SK-N-SH treated with all-trans-retinoic acid at 6 μM for 48 hours (cell line): ENCODE results near the gene PDE9A.
"Not testable (repeated sequence)": the region's sequence is repeated elsewhere in the genome, so short reads cannot be mapped to it uniquely, and the experiment has no call there.

Source experiments
- ATAC-seq: fragments of 200-7000 bp; cut with Tn5 transposase; 3 replicates; pipeline ENCODE4 v1.9.1; 2020; ENCODE audit warnings: mild to moderate bottlenecking, moderate library complexity
- BACH2 ChIP-seq: fragments of 250-450 bp; sonication (Bioruptor Pico); IDR thresholded peaks from 2 replicates; pipeline ENCODE4 v1.9.0; 2021; ENCODE audit warnings: mild to moderate bottlenecking, borderline replicate concordance
- CSDC2 ChIP-seq: fragments of 250-450 bp; sonication (Bioruptor Pico); IDR thresholded peaks from 2 replicates; pipeline ENCODE4 v1.5.0; 2020; ENCODE audit warnings: mild to moderate bottlenecking, moderate library complexity
- ESRRG ChIP-seq: fragments of 250-450 bp; sonication (Bioruptor Pico); IDR thresholded peaks from 2 replicates; pipeline ENCODE4 v1.6.1; 2021; ENCODE audit warnings: mild to moderate bottlenecking
- GLIS3 ChIP-seq: fragments of 250-450 bp; sonication (Bioruptor Pico); IDR thresholded peaks from 2 replicates; pipeline ENCODE4 v1.5.0; 2020; ENCODE audit warnings: mild to moderate bottlenecking, moderate library complexity
- ISL1 ChIP-seq: fragments of 250-450 bp; sonication (Bioruptor Pico); IDR thresholded peaks from 2 replicates; pipeline ENCODE4 v2.1.2; 2022; ENCODE audit warnings: mild to moderate bottlenecking, moderate library complexity
- OSR1 ChIP-seq: fragments of 250-450 bp; sonication (Bioruptor Pico); IDR thresholded peaks from 2 replicates; pipeline ENCODE4 v1.8.0; 2022; ENCODE audit warnings: moderate library complexity, mild to moderate bottlenecking, inconsistent platforms
- PPARA ChIP-seq: fragments of 250-450 bp; sonication (Bioruptor Pico); IDR thresholded peaks from 2 replicates; pipeline ENCODE4 v1.5.0; 2020; ENCODE audit warnings: mild to moderate bottlenecking, borderline replicate concordance
- RARB ChIP-seq: fragments of 250-450 bp; sonication (Bioruptor Pico); IDR thresholded peaks from 2 replicates; pipeline ENCODE4 v1.8.0; 2021; ENCODE audit warnings: mild to moderate bottlenecking, moderate library complexity
- SNAI2 ChIP-seq: fragments of 250-450 bp; sonication (Bioruptor Pico); IDR thresholded peaks from 2 replicates; pipeline ENCODE4 v1.5.0; 2020; ENCODE audit warnings: mild to moderate bottlenecking, moderate library complexity
- TCF4 ChIP-seq: fragments of 250-450 bp; sonication (Bioruptor Pico); IDR thresholded peaks from 2 replicates; pipeline ENCODE4 v1.8.0; 2021; ENCODE audit warnings: mild to moderate bottlenecking, moderate library complexity, borderline replicate concordance
- TOX ChIP-seq: fragments of 250-450 bp; sonication (Bioruptor Pico); IDR thresholded peaks from 2 replicates; pipeline ENCODE4 v1.8.0; 2021; ENCODE audit warnings: mild to moderate bottlenecking, moderate library complexity, borderline replicate concordance
- TSHZ2 ChIP-seq: fragments of 250-450 bp; sonication (Bioruptor Pico); IDR thresholded peaks from 2 replicates; pipeline ENCODE4 v1.5.0; 2020; ENCODE audit warnings: mild to moderate bottlenecking, moderate library complexity
- ZC3H10 ChIP-seq: fragments of 250-450 bp; sonication (Bioruptor Pico); IDR thresholded peaks from 2 replicates; pipeline ENCODE4 v1.5.1; 2021; ENCODE audit warnings: mild to moderate bottlenecking, moderate library complexity
- ZFP3 ChIP-seq: fragments of 250-450 bp; sonication (Bioruptor Pico); IDR thresholded peaks from 2 replicates; pipeline ENCODE4 v1.5.0; 2020; ENCODE audit warnings: mild to moderate bottlenecking, moderate library complexity
- ZFP30 ChIP-seq: fragments of 450-650 bp; formaldehyde crosslinking; IDR thresholded peaks from 2 replicates; pipeline ENCODE4 v1.5.0; 2022; ENCODE audit warnings: mild to moderate bottlenecking, moderate library complexity
- ZNF565 ChIP-seq: fragments of 450-650 bp; formaldehyde crosslinking; conservative IDR thresholded peaks from 2 replicates; pipeline ENCODE4 v1.5.0; 2020; ENCODE audit warnings: low read depth, mild to moderate bottlenecking, moderate library complexity
- ZNF70 ChIP-seq: fragments of 450-650 bp; formaldehyde crosslinking; IDR thresholded peaks from 2 replicates; pipeline ENCODE4 v1.5.0; 2020; ENCODE audit warnings: mild to moderate bottlenecking, moderate library complexity
- TF ChIP-seq, protein P1 (sequence below): fragments of 250-450 bp; sonication (Bioruptor Pico); IDR thresholded peaks from 2 replicates; pipeline ENCODE4 v1.8.0; 2020; ENCODE audit warnings: mild to moderate bottlenecking, moderate library complexity, borderline replicate concordance
- TF ChIP-seq, protein P2 (sequence below): fragments of 250-450 bp; sonication (Bioruptor Pico); IDR thresholded peaks from 2 replicates; pipeline ENCODE4 v1.5.1; 2021; ENCODE audit warnings: mild to moderate bottlenecking, moderate library complexity
- TF ChIP-seq, protein P3 (sequence below): fragments of 250-450 bp; sonication (Bioruptor Pico); IDR thresholded peaks from 2 replicates; pipeline ENCODE4 v1.8.0; 2021; ENCODE audit warnings: low read depth, mild to moderate bottlenecking, moderate library complexity, borderline replicate concordance

Gene PDE9A

DNA sequence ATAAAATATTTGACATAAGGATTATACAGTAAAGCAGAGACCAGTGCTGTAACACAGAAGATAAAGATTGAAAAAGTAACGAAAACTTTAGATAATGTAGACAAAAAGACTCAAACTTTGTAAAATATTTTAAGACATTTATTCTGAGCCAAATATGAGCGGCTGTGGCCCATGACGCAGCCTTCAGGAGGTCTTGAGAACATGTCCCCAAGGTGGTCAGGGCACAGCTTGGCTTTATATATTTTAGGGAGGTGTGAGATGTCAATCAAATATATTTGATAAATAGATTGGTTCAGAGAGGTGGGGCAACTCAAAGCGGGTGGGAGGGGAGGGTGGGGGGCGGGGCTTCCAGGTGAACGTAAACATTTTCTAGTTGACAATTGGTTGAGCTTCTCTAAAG is 144.7 kb downstream of the PDE9A start:
- TF ChIP-seq ZC3H10 (CRISPR knock-in tag) (no peak), ZNF565 (no peak), TOX (CRISPR knock-in tag) (no peak), ISL1 (CRISPR knock-in tag) (no peak), ESRRG (CRISPR knock-in tag) (no peak), GLIS3 (CRISPR knock-in tag) (no peak), TSHZ2 (CRISPR knock-in tag) (no peak)
- no peak for ATAC-seq

- ATAC-seq: no peak
- TF ChIP-seq ISL1 (CRISPR knock-in tag) (no peak), SNAI2 (no peak), ZFP30 (CRISPR knock-in tag) (no peak), ZNF70 (no peak), PPARA (no peak), TCF4 (no peak), OSR1 (no peak), CSDC2 (no peak), RARB (CRISPR knock-in tag) (no peak), ZNF565 (no peak), BACH2 (CRISPR knock-in tag) (no peak), TSHZ2 (CRISPR knock-in tag) (no peak), ZFP3 (no peak)
- TF ChIP-seq, protein P1, sequence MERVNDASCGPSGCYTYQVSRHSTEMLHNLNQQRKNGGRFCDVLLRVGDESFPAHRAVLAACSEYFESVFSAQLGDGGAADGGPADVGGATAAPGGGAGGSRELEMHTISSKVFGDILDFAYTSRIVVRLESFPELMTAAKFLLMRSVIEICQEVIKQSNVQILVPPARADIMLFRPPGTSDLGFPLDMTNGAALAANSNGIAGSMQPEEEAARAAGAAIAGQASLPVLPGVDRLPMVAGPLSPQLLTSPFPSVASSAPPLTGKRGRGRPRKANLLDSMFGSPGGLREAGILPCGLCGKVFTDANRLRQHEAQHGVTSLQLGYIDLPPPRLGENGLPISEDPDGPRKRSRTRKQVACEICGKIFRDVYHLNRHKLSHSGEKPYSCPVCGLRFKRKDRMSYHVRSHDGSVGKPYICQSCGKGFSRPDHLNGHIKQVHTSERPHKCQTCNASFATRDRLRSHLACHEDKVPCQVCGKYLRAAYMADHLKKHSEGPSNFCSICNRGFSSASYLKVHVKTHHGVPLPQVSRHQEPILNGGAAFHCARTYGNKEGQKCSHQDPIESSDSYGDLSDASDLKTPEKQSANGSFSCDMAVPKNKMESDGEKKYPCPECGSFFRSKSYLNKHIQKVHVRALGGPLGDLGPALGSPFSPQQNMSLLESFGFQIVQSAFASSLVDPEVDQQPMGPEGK (CRISPR knock-in tag): no peak
- TF ChIP-seq, protein P2, sequence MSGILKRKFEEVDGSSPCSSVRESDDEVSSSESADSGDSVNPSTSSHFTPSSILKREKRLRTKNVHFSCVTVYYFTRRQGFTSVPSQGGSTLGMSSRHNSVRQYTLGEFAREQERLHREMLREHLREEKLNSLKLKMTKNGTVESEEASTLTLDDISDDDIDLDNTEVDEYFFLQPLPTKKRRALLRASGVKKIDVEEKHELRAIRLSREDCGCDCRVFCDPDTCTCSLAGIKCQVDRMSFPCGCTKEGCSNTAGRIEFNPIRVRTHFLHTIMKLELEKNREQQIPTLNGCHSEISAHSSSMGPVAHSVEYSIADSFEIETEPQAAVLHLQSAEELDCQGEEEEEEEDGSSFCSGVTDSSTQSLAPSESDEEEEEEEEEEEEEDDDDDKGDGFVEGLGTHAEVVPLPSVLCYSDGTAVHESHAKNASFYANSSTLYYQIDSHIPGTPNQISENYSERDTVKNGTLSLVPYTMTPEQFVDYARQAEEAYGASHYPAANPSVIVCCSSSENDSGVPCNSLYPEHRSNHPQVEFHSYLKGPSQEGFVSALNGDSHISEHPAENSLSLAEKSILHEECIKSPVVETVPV: no peak
- TF ChIP-seq, protein P3, sequence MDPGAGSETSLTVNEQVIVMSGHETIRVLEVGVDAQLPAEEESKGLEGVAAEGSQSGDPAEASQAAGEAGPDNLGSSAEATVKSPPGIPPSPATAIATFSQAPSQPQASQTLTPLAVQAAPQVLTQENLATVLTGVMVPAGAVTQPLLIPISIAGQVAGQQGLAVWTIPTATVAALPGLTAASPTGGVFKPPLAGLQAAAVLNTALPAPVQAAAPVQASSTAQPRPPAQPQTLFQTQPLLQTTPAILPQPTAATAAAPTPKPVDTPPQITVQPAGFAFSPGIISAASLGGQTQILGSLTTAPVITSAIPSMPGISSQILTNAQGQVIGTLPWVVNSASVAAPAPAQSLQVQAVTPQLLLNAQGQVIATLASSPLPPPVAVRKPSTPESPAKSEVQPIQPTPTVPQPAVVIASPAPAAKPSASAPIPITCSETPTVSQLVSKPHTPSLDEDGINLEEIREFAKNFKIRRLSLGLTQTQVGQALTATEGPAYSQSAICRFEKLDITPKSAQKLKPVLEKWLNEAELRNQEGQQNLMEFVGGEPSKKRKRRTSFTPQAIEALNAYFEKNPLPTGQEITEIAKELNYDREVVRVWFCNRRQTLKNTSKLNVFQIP (CRISPR knock-in tag): no peak
Observed at GRCh38 chr21:42799516-42799915, 146.1 kb downstream of the PDE9A start.

DNA sequence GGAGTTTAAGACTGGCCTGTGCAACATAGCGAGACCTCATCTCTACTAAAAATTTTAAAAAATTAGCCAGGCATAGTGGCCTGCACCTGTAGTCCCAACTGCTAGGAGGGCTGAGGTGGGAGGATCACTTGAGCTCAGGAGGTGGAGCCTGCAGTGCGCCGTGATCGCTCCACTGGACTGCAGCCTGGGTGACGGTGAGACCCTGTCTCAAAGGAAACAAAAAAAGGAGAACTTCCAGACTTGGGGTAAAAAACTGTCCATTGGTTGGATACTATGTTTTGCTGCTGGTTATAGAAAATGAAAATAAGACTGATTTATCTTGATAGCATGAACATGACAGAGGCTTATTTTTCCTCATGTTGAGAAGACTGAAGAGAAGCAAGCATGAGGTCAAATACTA is 146.5 kb downstream of the PDE9A start:
- TF ChIP-seq TSHZ2 (CRISPR knock-in tag): no peak
- TF ChIP-seq, all 23 proteins: peak for 0
- no peak for ATAC-seq

DNA sequence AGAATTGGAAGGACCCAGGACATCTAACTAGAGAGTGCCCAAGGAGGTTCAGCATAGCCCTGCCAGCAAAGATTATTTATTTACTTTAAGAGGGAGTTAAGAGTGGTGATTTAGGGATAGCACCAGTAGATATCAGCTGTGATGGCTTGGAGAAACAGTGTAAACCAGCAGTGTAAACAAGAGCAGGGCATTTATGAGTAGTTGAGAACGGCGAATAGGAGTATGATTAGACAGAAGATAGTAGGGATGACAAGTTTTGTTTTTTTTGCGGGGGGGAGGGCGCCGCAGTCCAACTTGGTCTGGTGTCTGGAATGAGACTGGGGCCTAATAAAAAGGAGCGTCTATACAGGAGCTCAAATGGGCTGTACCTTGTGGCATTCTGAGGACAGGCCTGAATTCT is 148.2 kb downstream of the PDE9A start:
- not testable (repeated sequence) for ATAC-seq
